NCI-H524 (cell line): ENCODE measurements around the gene ASTN2.

ENCODE experiments used
- DNase-seq, 2 experiments: peaks; one replicate each; lab custom pipeline; 2025; lab: John Stamatoyannopoulos, UW

ASTN2 gene

GRCh38 chr9:117250610-117251215 lies 164.1 kb downstream of the ASTN2 start:
- no peak for DNase-seq

GRCh38 chr9:117249799-117250198 lies 165.1 kb downstream of the ASTN2 start:
- DNase-seq, result no peak

DNA sequence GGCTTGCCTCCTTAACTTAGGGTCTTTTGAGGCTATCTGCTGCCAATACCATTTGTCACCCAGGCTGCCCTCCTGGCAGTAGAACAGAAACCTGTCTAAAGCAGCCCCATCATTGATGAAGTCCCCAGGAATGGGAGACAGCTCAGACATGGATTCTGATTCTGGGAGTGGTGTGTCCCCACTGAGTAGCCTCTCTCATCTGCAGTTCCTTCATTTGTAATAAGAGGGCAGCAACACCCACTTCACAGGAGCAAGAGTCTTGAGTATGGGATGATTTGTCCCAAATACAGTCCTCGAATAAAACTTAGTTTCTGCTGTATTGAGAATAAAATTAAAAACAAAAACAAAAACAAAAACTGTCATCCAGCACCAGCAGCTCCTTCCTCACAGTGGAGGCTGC lies 167.6 kb downstream of the ASTN2 start:
- peak; percentile 48 to 54 for DNase-seq

- peak; percentile 67 to 91 for DNase-seq
Measured at GRCh38 chr9:117245175-117245829, 169.6 kb downstream of the ASTN2 start.

DNA sequence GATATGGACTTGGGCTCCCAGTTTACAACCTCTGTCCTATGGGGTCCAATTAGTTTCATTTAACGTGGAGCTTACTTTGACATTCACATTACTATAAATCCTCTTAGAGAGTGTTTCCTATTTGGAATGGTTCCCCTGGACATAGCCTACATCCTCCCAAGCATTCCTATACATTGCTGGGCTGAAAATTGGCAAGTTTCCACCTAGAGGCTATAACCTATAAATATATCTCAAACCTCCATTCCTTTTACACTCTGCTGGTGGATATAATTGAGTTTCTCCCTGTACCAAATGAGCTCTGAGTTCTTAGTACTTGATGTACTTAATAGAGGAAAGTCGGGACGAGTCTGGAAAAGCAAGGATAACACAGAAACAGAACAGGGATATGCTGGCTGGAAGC lies 172.8 kb downstream of the ASTN2 start:
- DNase-seq, result no peak

GRCh38 chr9:117239428-117239827 lies 175.4 kb downstream of the ASTN2 start:
- DNase-seq, result no peak

DNA sequence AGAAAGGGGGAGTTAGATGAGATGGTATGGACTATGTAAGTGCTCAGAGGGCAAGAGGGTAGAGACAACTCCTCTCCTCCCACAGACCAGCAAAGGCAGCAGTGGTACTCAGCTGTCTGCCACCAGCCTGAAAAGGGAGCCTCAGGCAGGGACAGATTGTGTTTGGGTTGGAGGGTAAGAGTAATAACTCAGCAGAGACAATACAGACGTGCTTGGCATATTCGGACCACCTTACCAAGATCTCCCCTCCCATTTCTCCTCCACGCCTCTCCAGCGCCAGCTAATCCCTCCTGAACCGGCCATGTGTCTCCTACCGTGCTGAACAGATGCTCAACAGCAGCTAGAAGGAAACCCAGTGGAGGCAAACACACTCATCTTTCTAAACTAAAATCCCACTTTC lies 180.8 kb downstream of the ASTN2 start:
- DNase-seq, result peak; percentile 98 to 99

DNA sequence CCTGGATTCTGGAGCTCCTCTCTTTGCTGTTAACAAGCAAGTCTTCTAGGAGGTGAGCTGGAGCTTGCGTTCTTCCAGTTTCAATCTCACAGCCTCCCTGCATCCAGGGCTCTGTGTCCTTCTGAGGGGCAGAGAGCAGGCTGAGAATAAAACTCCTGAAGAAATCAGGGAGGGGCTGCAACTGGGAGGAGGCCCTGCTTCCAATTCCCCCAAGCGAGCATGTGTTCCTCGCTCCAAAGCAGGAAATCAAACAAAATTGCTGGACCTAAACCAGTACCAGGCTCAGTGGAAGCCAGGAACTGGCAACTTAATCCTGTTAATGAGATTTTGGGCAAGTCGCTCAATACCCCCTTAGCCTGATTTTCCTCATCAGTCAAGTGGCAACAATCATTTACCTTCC lies 181.8 kb downstream of the ASTN2 start:
- peak; percentile 57 to 83 for DNase-seq

DNA sequence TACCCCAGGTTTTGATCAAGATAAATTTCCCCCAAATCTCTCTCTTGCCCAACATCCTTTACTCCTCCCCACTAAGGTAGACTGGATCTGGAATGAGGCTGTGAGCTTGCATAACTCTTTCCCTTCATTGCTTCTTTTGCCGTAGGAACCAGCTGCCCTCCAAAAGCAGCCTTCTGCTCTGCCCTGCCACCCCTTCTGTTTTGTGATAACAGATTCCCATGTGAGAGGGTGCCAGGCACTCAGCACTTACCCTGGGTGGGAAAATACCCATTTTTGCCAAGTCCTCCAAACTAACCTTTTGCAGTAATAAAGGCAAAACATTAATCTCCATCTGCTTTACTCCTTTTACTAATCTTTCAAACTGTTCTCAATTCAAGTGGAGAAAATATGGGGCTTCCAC lies 182.6 kb downstream of the ASTN2 start:
- peak; percentile 75 to 85 for DNase-seq

- DNase-seq, result no peak
Measured at GRCh38 chr9:117231012-117231411, 183.8 kb downstream of the ASTN2 start.

DNA sequence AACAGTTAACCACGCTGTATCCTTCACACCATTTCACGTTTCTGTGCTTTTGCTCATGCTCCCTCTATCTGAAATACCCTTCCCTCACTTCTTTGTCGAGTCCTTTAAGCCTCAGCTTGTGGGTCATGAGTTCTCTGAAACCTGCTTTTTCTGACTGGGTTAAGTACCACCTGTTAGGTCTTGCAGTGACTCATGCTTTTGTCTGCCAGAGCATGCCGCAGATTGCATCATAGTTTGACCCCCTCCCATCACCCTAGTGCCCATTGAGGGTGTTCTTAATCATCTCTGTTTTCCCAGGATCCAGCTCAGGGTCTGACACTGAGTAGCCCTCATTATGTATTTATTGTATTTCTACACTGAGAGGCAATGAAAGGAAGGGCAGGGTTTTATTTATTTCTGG lies 190.2 kb downstream of the ASTN2 start:
- DNase-seq, result peak; percentile 66 to 91

- DNase-seq, result peak; percentile 66 to 93
Measured at GRCh38 chr9:117218951-117219350, 195.9 kb downstream of the ASTN2 start.

- DNase-seq, result no peak
Measured at GRCh38 chr9:117214416-117214815, 200.4 kb downstream of the ASTN2 start.

DNA sequence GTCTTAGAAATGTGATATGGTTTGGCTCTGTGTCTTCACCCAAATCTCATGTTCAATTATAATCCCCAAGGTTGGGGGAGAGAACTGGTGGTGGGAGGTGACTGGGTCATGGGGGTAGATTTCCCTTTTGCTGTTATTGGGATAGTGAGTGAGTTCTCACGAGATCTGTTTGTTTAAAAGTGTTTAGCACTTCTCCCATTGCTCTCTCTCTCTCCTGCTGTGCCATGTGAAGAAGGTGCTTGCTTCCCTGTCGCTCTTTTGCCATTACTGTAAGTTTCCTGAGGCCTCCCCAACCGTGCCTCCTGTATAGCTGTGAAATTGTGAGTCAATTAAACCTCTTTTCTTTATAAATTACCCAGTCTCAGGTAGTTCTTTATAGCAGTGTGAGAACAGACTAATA lies 203.6 kb downstream of the ASTN2 start:
- DNase-seq, result no peak

DNA sequence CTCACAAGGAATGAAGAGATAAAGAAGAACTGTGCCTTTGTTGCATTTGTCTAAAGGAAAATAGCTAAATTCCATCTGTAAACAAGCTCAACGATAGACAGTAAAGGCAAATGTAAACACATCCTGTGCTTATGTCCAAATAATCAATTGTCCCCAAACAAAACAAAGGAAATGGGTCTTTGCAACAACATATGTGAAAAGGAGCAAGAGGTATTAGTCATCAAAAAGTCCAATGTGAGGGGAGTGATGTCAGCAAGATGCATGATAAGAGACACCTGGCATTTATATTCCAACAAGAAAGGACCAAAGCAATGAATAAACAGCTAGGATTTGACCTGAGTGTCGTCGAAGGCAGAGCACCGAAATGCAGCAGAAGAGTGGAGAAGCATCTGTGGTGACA lies 209.1 kb downstream of the ASTN2 start:
- no peak for DNase-seq

DNA sequence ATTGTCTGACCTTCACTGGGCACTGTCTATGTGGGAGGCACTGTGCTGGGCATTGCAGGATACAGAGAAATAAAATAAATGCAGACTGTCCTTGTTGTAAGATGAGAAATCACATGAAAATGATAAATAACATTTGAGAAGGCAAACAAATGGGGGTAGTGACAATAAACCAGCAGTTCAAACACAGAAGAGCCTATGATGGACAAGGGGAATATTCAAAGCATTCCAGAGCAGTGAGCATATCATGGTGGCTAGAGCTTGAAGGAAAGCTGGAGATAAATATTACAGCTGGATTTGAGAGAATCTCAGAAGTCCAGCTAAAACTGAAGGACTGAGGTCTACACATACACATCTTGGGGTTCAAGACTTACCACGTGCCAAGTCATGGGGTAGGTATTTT lies 209.9 kb downstream of the ASTN2 start:
- no peak for DNase-seq

- no peak for DNase-seq
Measured at GRCh38 chr9:117191504-117192261, 223.2 kb downstream of the ASTN2 start.

- no peak for DNase-seq
Measured at GRCh38 chr9:117189121-117189520, 225.7 kb downstream of the ASTN2 start.

DNA sequence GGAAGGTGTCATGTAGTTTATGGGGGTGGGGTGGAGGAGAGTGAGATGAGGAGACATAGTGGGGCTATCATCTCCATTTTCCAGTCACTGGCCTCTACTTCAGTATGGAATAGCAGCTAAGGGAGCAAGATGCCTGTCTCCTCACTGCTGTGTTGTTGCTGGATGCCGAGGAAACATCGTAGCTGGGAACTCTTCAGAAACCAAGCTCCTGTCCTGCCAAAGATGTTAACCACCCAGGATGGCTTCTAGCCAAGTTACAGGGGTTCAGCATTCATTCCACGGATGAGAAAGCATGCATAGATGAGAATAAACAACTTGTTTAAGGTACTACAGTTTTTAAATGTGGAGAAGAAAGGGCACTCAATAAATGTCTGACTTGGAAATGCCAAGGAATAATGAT lies 226.5 kb downstream of the ASTN2 start:
- DNase-seq, result no peak

GRCh38 chr9:117187498-117187897 lies 227.4 kb downstream of the ASTN2 start:
- no peak for DNase-seq

- peak; percentile 77 to 87 for DNase-seq
Measured at GRCh38 chr9:117184173-117184572, 230.7 kb downstream of the ASTN2 start.

DNA sequence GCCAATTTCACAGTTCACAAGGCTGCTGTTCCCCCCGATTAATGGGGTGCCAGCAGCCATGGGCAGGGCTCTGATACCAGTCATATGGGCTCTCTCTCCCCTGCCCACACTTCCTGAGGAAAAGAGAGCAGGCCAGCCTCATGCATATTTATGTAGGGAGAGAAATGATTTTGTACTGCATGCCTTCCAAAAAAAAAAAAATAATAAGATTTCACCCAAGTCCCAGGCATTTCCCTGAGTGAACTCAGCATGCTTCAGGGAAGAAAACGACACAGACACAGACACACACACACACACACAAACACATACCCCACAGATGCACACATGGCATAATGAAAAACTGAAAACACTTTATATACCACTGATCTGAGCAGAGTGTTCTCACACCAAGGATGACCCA lies 232.8 kb downstream of the ASTN2 start:
- DNase-seq, result no peak

- DNase-seq, result no peak
Measured at GRCh38 chr9:117180896-117181445, 233.9 kb downstream of the ASTN2 start.
